Stimulated activated CD8-positive, alpha-beta memory T cell treated with anti-CD3 and anti-CD28 coated beads, Interleukin-2, amount 100 ng/mL, for 1 hour (primary cell): ENCODE data around the gene TFE3.
A peak's percentile ranks its signal among the peaks of the same experiment; 100 is the strongest.

Source experiments
- DNase-seq, 2 donors: peaks; one replicate each; pipeline ENCODE4 v3.0.0-alpha.2; 2020; ENCODE audit warnings: low read depth in 2 of 2

Gene TFE3

DNA sequence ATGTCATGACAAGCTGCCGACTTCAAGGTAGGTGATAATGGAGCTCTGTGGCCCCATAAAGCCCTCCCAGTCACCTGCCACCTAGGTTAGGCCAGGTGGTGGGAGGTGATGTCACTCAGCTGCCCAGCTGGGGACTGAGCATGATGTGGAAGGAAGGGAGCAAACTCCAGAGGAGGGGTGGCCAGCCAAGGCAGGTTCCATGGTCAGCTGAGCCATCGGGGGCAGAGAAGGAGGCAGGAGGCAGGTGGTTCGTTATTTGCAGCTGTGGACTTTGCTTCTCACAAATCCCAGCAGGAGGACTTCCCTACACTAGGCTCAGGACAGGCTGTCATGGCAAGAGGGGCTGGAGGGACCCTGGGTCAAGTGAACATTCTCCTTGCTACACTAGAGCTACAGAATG lies 17.8 kb upstream of the TFE3 start:
- no peak for DNase-seq

GRCh38 chrX:49059681-49060085 lies 16.5 kb upstream of the TFE3 start:
- DNase-seq: no peak

DNA sequence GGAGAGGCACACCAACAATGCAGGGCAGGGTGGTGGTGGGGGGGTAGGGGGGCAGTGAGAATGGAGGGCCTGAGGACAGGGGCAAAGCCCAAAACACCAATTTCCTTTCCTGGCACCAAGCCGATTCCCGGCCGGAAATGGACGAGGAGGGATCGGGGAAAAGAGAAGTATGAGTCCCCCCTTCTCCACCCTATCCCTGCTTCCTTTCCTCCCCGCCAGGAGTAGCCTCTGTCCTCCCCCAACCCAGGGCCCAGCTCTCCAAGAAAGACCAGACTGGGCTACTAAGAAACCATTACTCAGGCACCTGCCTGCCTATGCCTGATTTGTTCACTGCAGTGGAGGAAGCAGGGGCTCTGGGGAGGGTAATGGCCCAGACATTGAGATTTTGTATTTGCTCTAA lies 16.0 kb upstream of the TFE3 start:
- no peak for DNase-seq

DNA sequence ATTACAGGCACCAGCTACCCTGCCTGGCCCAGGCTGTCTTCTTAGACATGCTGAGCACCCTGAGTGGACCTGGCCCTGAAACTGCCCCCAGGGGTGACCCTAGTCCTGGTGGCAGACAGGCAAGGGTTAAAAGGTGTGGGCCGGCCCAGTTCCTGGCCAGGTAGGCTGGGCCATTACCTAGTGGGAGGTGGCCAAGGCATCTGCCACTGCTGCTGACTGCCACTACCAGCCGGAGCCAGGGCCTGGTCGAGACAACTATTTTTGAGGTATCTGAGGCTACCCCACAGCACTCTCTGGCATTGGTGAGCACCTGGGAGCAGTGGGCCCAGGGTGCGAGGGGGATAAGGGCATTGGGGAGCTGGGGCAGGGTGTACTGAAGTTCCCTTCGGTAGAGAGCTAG lies 15.6 kb upstream of the TFE3 start, which contains the start of gene CCDC120:
CCDC120 (plus strand) TSS at position 206 of the 400 bp plus-strand sequence. CDS start 3,043 bp downstream, outside the sequence.
- no peak for DNase-seq

DNA sequence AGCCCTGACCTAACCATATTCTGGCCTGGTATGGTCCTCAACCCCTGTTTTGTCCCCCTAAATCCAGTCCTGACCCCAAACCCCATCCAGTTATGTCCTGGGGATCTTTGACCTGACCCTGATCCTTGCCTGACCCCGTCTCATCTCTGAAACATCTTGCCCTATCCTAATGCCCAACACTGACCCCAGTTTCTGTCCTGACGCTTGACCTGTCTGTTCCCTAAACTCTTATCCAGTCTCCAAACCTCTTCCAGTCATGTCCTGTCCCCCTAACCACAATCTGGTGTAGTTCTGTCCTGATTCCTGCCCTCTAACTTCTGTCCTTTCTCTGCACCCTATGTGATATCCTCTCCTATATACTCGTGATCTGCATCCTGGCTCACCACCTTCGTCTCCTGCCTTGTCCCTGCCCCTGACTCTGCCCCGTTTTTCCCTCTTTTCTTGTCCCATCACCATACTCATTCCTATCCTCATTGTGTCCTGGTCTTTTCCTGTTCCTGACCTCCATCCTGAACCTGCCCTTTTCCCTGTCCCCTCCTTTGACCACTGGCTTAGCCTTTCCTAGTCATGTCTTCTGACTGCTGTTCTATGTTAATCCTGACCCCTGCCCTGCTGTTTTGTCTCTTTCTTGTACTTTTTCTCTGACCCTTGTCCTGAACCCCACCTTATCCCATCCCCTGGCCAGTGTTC lies 11.1 kb upstream of the TFE3 start:
- no peak for DNase-seq

DNA sequence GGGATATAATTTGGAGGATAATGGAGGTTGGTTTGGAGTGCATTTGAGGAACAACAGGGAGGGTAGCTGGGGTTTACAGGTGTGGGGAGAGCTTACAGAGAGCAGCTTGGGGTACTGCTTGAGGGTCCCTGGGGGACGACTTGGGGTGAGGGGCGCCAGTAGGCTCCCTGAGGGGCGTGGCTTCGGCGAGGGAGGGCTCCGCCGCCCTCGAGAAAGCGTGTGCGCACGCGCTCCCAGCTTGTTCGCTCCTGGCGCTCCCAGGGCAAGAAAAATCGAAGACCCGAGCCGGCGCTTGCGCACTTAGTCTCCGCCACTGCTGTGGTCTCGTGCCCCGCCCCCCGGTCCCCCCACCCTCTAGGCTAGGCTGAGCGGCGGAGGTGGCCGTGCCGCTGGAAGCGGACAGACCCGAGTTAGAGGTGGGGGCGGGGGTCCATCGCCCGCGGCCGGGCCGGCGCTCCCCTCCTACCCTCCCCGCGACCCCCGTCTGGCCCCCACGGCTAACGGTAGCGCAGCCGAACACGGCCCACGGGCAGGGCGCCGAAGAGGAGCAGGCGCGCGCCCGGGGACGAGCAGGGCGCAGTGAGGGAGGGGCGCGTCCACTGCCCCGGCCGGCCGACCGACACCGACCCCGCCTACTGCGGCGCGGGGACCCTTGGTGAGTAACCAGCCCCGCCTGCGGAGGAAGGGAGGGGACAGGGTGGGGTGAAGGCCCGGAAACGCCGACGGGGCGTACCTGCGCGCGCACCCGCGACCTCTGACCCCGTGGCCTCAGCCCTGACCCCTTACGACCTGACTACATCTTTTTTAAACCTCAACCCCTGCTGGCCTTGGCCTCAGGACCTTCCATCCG lies 10.3 kb upstream of the TFE3 start:
- DNase-seq: peak; percentile 28 to 36

DNA sequence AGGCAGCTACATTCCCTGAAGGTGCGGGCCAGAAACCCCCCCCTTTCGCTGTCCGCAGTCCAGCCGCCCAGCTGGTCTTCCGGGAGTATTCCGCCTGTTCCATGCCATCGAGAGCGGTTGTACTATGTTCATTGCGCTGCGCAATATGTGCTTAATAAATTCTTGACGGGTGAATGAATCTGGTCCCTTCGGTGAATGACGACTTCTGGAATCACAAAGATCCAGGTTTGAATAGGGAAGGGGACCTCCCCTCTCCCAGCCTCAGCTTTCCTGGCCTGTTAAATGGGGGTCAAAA lies 777 bp upstream of the TFE3 start:
- DNase-seq: no peak

- DNase-seq: peak in 1 of 2 donors; percentile 5
Measured at GRCh38 chrX:49042581-49043219, 457 bp downstream of the TFE3 start.

- no peak for DNase-seq
Measured at GRCh38 chrX:49041744-49042580, 1.2 kb downstream of the TFE3 start.

DNA sequence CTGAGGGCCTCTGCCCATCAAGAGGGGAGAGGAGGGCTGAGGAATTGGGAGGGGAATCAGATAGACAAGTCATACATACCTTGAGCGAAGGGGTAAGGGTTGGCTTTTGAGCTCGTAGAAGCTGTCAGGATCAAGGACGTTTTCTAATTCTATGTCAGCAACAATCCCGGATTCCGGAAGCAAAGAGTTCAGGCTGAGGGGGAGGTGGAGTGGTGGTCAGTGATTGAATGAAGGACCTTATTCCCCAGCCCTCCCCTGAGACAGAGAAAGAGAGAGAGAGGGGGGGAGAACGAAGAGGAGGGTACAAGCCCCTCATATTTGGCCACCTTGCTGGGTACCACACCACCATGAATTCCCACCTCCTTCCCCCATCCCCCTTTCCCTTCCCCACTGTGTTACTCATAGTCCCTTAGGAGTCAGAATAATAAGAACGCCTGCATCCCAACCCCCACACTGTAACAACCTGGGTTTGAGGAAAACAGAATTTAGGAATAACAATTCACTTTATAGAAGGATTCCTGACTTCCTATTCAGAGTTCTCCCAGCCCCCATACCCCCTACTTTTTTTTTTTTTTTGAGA lies 2.7 kb downstream of the TFE3 start:
- no peak for DNase-seq

DNA sequence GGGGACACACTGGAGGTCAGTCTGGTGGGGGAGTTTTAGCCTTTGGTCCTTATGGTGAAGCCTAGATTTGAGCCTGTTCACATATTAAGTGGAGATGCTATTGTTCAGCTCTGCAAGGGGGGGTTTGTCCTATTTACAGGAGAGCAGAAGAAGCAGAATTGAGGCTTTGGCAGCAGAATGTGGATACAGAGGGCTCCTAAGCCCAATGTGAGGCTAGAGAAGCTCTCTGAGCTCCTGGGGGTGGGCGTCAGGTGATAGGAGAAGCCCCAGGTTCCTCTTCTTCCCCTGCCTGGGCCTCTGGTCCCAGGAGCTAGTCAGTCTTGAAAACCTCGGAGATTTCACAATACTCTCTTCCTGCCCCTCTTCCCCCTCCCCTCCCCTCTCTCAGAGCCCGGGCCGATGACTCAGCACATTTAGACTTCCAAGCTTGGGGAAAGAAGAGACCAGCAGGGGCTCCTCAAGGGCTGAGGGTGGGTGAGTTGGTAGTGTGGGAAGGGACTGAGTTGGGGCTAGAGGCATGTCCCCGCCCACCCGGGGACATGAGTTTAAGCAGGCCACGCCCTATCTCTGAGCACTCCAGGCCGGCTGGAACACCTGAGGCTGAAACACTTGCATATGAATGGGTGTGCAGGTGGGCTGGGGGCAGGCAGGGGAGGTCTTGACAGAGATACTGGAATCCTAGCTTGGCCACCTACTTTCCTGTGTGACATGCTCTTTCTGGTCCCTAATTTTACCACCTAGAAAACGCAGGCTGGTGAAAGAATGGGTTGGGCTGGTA lies 3.4 kb downstream of the TFE3 start:
- peak in 1 of 2 donors; percentile 4 for DNase-seq

- DNase-seq: no peak
Measured at GRCh38 chrX:49037883-49038475, 5.2 kb downstream of the TFE3 start.

DNA sequence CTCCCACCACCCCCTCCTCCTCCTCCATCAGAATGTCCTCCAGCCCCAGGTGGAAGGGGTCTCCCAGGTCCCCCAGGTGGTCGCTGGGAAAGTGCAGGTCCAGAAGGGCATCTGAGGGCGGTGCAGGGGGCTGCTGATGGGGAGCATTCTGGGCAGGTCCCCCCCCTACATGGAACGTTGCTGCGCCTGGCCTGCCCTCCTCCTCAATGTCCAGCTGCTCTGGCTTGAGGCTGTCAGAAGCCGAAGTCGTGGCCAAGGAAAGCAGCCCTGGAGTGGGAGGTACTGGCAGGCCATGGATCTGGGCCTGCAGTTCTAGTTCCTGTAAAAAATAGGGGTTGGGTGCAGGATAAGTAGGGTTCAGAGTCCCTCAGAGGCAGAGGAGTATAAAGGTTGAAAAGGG lies 12.9 kb downstream of the TFE3 start:
- DNase-seq: no peak

DNA sequence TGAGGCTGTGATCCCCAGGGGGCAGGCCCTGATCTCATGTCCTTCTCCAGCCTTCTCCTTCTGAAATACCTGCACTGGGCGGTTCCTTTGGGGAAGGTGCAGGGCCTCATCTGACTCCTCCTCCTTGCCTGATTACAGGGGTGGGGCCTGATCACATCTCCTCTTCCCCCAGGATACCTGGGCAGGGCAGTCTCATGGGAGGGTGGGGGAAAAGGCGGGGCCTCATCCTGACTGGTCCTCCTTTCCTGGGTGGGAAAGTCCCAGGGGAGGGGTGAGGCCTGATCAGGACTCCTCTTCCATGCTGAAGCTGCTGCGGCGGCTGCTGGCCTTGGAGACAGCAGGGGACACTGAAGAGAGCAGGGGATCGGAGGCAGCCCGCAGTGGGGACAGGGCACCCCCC lies 13.3 kb downstream of the TFE3 start:
- no peak for DNase-seq

GRCh38 chrX:49019599-49020249 lies 23.4 kb downstream of the TFE3 start:
- DNase-seq: no peak

DNA sequence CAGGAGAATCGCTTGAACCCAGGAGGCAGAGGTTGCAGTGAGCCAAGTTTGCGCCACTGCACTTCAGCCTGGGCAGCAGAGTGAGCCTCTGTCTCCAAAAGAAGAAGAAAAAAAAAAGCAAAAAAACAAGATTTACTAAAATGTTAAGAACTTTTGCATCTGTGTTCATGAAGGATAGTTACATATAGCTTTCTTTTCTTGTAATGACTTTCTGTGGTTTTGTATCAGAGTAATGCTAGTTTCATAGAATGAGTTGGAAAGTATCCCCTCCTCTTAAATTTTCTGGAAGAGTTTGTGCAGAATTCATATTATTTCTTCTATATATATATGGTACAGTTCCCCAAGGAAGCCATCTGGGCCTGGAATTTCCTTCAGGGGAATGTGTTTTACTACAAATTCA lies 24.1 kb downstream of the TFE3 start:
- no peak for DNase-seq

- no peak for DNase-seq
Measured at GRCh38 chrX:49003696-49004095, 39.5 kb downstream of the TFE3 start.

DNA sequence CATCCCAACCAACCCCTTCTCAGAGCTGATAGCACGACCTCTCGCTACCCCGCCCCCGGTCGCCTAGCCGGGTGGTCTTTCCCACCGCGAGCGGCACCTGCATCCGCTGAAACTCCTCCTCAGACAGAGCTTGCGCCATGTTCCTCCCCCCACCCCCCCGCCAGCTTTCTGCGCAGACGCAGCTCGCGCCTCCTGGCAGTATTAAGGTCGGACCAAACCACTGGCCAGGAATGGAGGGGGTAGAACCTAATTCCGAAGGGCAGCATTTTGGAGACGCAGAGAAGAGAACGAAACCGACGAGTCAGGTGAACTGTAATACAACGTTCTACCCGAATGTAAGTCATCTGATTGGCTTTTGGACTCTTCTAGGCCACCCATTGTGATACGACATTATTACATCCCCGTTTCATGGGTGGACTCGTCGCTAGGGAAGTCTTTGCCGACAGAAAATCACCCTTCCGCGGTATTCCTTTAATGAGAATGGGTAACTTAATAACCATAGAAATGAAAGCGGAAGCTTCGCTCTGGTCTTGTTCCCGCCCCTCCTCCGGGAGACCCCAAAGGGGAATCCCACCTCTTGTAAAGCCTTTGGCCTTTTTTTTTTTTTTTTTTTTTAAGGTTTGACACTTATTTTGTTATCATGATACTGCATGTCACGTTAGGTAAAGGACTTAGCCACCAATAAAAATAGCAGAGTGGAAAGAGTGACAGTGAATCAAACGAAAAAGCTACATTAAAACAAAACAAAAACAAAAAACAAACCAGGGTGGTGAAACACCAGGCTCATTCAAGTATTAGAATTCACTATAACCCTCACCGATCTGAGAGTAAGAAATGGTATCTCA lies 40.8 kb downstream of the TFE3 start, which contains the start of gene GRIPAP1:
GRIPAP1 (minus strand) TSS at position 174 of the 845 bp plus-strand sequence; CDS start at position 139, 35 bp downstream.
- peak; percentile 42 to 58 for DNase-seq
